GM23248 (cell line): ENCODE data around the gene DPM1.

Source experiments
- EZH2 ChIP-seq: fragments of 200-600 bp; sonication (generic); IDR thresholded peaks from 2 replicates; pipeline ENCODE4 v1.6.1; 2018; ENCODE audit warnings: antibody characterized with exemption, mild to moderate bottlenecking; ENCODE audit not compliant: insufficient read depth, poor library complexity, severe bottlenecking
- EZH2phosphoT487 ChIP-seq: fragments of 200-600 bp; sonication (generic); IDR thresholded peaks from 2 replicates; pipeline ENCODE4 v1.6.1; 2018; ENCODE audit warnings: antibody characterized with exemption, moderate library complexity, mild to moderate bottlenecking, low read depth; ENCODE audit not compliant: insufficient read depth

DNA sequence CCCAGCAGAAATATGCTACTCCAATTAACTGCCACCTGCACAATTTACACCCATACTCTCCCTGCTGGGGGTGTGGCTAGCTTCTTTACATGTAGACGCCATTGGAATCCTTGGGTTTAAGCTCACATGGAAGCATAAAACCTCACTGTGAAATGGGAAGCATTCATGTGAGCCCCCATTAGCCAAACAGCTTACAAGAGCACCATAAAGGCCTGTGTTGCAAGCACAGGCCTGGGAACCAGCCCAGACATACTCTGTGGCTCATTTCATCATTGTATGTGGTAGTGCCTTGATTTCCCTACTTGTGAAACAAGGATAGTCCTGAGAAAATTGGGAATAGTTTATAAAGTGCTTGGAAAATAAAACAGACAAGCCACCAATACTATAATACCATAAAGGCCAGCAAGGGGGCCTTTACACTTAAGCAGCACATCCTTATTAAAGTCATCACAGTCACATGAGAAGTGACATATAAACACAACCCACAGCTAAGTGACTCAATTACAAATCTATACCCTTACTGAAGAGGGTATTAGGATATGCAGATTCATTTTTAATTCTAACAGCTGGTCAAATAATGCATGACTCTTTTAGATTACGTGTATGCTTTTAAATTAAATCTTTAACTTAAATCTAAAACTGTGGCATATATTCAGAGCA is 33.9 kb downstream of the DPM1 start:
- TF ChIP-seq EZH2 (no peak), EZH2phosphoT487 (no peak)
